GM12878 (cell line): ENCODE results near the gene AKAP13. TPM values are rescaled to one million over a fixed set of nuclear protein-coding genes. Genes with fewer than 3 reads are reported as not detected.

Experiments
- ATF2 ChIP-seq: IDR thresholded peaks from 2 replicates; pipeline ENCODE4 v1.6.1; 2012; ENCODE audit warnings: low read length, inconsistent platforms
- MLLT1 ChIP-seq: fragments of 450-650 bp; IDR thresholded peaks from 2 replicates; pipeline ENCODE4 v1.6.1; 2016; ENCODE audit warnings: mild to moderate bottlenecking
- STAT3 ChIP-seq: IDR thresholded peaks from 2 replicates; pipeline ENCODE4 v1.6.1; 2011; ENCODE audit warnings: low read depth, low read length, improper control_type of control experiment
- ZNF274 ChIP-seq: IDR thresholded peaks from one replicate; pipeline ENCODE4 v1.8.0; 2011; ENCODE audit not compliant: insufficient read length, insufficient read depth
- ZNF592 ChIP-seq: fragments of 450-650 bp; IDR thresholded peaks from 2 replicates; pipeline ENCODE4 v1.6.1; 2017; ENCODE audit warnings: mild to moderate bottlenecking, moderate library complexity
- polyA plus RNA-seq, 11 experiments: library from polyadenylated mRNA; depleted of rRNA in 4 of 11; unstranded in 6 of 11; stranded (reverse) in 5 of 11; fragments of >200 nt; fragmentation: Nextera tagmentation in 4 of 11; fragmentation: Illumina TruSeq in 1 of 11; extraction: Ambion mirVana in 4 of 11; extraction: Trizol in 1 of 11; gene quantifications; 1 replicate in 1 of 11; 2 replicates in 10 of 11; pipeline versions ENCODE4 v1.2.1 to v1.2.3, GENCODE V29; 2011 to 2016; ENCODE audit warnings: inconsistent platforms in 2 of 11, missing spikeins in 2 of 11, low read depth in 1 of 11
- total RNA-seq, 4 experiments: library from RNA; depleted of rRNA in 3 of 4; stranded (reverse); fragments of >200 nt in 3 of 4; fragmentation: Illumina TruSeq in 1 of 4; extraction: Trizol in 1 of 4; gene quantifications; 2 replicates each; pipeline versions ENCODE4 v1.2.1 to v1.2.3, GENCODE V29; 2013 to 2021

The AKAP13 gene
- total and polyA plus RNA-seq, 10 of the 15 experiments (the other 5 are each of a cell fraction or from before 2014, with no cell fraction given), result 14.4 to 74.9 (median 55.1) TPM

- TF ChIP-seq MLLT1 (no peak), ZNF592 (no peak), ATF2 (no peak), ZNF274 (no peak), STAT3 (no peak)
Measured at GRCh38 chr15:85388566-85389305, 8.3 kb downstream of the AKAP13 start (continued).
